Nephron (organoid): ENCODE data around the gene CACNB3.

Experiments
- H3K27ac Mint-ChIP-seq, 3 experiments: 2 replicates each; pipeline ENCODE4 v1.8.0; 2020; ENCODE audit warnings: mixed read lengths in 3 of 3, mild to moderate bottlenecking in 2 of 3, moderate library complexity in 1 of 3
- H3K27me3 Mint-ChIP-seq: 2 replicates; pipeline ENCODE4 v1.8.0; 2021; ENCODE audit warnings: low read depth, mild to moderate bottlenecking, moderate library complexity, mixed read lengths
- H3K36me3 Mint-ChIP-seq: 2 replicates; pipeline ENCODE4 v1.8.0; 2020; ENCODE audit warnings: low read depth, mixed read lengths
- H3K4me1 Mint-ChIP-seq: 2 replicates; pipeline ENCODE4 v1.8.0; 2020; ENCODE audit warnings: mixed read lengths
- H3K4me3 Mint-ChIP-seq, 3 experiments: 2 replicates each; pipeline ENCODE4 v1.8.0; 2020; ENCODE audit warnings: mild to moderate bottlenecking in 3 of 3, mixed read lengths in 3 of 3, moderate library complexity in 2 of 3
- H3K9me3 Mint-ChIP-seq: 2 replicates; pipeline ENCODE4 v1.8.0; 2020; ENCODE audit warnings: mixed read lengths
- TF ChIP-seq, protein P1 (sequence below), 3 experiments: fragments of 200-600 bp; sonication (generic); IDR thresholded peaks; one replicate each; pipeline ENCODE4 v1.5.0; 2021; ENCODE audit warnings: antibody characterized with exemption in 3 of 3; ENCODE audit not compliant: unreplicated experiment in 3 of 3

Gene CACNB3

GRCh38 chr12:48813465-48814261, 4.6 kb upstream of the CACNB3 start:
- Mint-ChIP-seq H3K9me3 (no peaks in the 10 kb centered on the region), H3K4me3 (peak overlapping the region; percentile 90 to 91 (median 91)), H3K27me3 (peaks cover 6% of the 10 kb centered on the region), H3K27ac (peak overlapping the region; percentile 87 to 97 (median 93)), H3K4me1 (peaks cover 57% of the 10 kb centered on the region), H3K36me3 (peaks cover 4% of the 10 kb centered on the region)
- TF ChIP-seq, protein P1, sequence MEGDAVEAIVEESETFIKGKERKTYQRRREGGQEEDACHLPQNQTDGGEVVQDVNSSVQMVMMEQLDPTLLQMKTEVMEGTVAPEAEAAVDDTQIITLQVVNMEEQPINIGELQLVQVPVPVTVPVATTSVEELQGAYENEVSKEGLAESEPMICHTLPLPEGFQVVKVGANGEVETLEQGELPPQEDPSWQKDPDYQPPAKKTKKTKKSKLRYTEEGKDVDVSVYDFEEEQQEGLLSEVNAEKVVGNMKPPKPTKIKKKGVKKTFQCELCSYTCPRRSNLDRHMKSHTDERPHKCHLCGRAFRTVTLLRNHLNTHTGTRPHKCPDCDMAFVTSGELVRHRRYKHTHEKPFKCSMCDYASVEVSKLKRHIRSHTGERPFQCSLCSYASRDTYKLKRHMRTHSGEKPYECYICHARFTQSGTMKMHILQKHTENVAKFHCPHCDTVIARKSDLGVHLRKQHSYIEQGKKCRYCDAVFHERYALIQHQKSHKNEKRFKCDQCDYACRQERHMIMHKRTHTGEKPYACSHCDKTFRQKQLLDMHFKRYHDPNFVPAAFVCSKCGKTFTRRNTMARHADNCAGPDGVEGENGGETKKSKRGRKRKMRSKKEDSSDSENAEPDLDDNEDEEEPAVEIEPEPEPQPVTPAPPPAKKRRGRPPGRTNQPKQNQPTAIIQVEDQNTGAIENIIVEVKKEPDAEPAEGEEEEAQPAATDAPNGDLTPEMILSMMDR (IDR thresholded peaks at IDR 0.05; ENCODE audit: unreplicated experiment in 3 of 3) = no peak

DNA sequence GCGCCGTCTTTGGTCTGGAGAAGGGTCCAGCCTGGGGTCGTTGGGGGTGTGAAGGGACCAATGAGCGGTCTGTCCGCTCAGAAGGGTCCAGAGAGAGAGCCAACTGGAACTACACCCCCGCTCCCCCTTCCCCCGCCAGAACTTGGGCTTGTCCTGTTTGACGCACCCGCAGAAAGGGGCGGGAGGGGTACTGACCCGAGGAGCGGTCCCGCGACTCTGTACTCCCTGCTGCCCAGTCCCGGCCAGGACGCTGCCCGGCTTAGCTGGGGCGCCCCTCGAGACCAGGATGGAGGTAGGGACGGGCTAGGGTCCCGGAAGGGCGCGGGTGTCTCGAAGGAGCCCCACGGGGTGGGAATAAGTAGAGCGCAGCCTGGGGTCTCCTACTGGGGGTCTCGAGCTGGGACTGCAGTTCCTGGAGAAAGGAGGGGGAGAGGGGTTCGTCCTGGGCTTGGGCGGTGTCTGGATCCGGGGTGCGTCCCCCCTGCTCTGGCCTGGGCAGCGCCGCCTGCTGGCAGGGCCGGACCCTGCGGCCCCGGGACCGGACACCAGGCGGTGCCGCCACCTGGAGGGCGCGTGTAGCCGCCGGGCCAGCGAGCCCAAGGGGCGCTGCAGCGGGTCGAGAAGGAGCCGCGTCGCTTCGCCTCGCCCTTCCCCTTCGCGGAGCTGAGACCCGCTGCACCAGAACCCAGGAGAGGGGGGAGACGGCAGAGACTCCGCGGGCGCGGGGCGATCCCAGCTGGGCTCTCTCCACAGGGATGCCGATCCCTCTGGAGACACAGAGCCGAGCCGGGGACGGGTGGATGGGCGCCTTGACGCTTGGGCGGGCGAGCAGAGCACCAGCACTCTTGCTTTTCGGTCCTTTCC, 3.8 kb upstream of the CACNB3 start:
- Mint-ChIP-seq H3K27me3 (peaks cover 6% of the 10 kb centered on the region), H3K36me3 (peaks cover 4% of the 10 kb centered on the region), H3K9me3 (no peaks in the 10 kb centered on the region), H3K27ac (peak overlapping the region; percentile 87 to 97 (median 93)), H3K4me1 (peaks cover 66% of the 10 kb centered on the region), H3K4me3 (peak overlapping the region; percentile 90 to 91 (median 91))
- TF ChIP-seq, protein P1 (IDR thresholded peaks at IDR 0.05; ENCODE audit: unreplicated experiment in 3 of 3) = peak; percentile 97 to 99 (median 97)

- H3K27ac Mint-ChIP-seq = peak overlapping the region; percentile 85 to 97 (median 92)
- peaks cover 70% of the 10 kb centered on the region for H3K4me1 Mint-ChIP-seq
- TF ChIP-seq, protein P1 (IDR thresholded peaks at IDR 0.05; ENCODE audit: unreplicated experiment in 3 of 3) = no peak
- no peaks in the 10 kb centered on the region for H3K9me3 Mint-ChIP-seq
- peaks cover 4% of the 10 kb centered on the region for H3K36me3 Mint-ChIP-seq
- H3K27me3 Mint-ChIP-seq = peaks cover 6% of the 10 kb centered on the region
- peak overlapping the region; percentile 90 to 91 (median 91) for H3K4me3 Mint-ChIP-seq
Measured at GRCh38 chr12:48815126-48816110, 2.9 kb upstream of the CACNB3 start.

GRCh38 chr12:48816143-48816854, 2.0 kb upstream of the CACNB3 start:
- Mint-ChIP-seq H3K36me3 (peaks cover 4% of the 10 kb centered on the region), H3K27me3 (peaks cover 6% of the 10 kb centered on the region), H3K9me3 (no peaks in the 10 kb centered on the region), H3K4me3 (peak overlapping the region; percentile 90 to 91 (median 91)), H3K27ac (peak overlapping the region; percentile 66 to 97 (median 85)), H3K4me1 (peaks cover 63% of the 10 kb centered on the region)
- TF ChIP-seq, protein P1 (IDR thresholded peaks at IDR 0.05; ENCODE audit: unreplicated experiment in 3 of 3) = no peak
